Thyroid gland (tissue), 4 donors: ENCODE results near the gene NDUFC1.

Source experiments
- POLR2A ChIP-seq, 2 donors: fragments of 450-650 bp; IDR thresholded peaks; one replicate each; pipeline ENCODE4 v1.6.1; 2017; ENCODE audit warnings: antibody characterized with exemption in 2 of 2, mild to moderate bottlenecking in 2 of 2, moderate library complexity in 1 of 2
- TF ChIP-seq, protein P1 (sequence below), 6 experiments: fragments of 200-600 bp in 3 of 6; fragments of 450-650 bp in 3 of 6; sonication (generic) in 3 of 6; IDR thresholded peaks; one replicate each; pipeline ENCODE4 v1.5.1; 2016 to 2019; ENCODE audit warnings: antibody characterized with exemption in 6 of 6, mild to moderate bottlenecking in 2 of 6, inconsistent platforms in 1 of 6, moderate library complexity in 1 of 6

- TF ChIP-seq, protein P1, sequence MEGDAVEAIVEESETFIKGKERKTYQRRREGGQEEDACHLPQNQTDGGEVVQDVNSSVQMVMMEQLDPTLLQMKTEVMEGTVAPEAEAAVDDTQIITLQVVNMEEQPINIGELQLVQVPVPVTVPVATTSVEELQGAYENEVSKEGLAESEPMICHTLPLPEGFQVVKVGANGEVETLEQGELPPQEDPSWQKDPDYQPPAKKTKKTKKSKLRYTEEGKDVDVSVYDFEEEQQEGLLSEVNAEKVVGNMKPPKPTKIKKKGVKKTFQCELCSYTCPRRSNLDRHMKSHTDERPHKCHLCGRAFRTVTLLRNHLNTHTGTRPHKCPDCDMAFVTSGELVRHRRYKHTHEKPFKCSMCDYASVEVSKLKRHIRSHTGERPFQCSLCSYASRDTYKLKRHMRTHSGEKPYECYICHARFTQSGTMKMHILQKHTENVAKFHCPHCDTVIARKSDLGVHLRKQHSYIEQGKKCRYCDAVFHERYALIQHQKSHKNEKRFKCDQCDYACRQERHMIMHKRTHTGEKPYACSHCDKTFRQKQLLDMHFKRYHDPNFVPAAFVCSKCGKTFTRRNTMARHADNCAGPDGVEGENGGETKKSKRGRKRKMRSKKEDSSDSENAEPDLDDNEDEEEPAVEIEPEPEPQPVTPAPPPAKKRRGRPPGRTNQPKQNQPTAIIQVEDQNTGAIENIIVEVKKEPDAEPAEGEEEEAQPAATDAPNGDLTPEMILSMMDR (IDR thresholded peaks at IDR 0.05) = no peak
- no peak for TF ChIP-seq POLR2A (IDR thresholded peaks at IDR 0.05)
Measured at GRCh38 chr4:139300431-139301112, 1.7 kb downstream of the NDUFC1 start.
